Measurements from ENCODE around the gene MLKL.

DNA sequence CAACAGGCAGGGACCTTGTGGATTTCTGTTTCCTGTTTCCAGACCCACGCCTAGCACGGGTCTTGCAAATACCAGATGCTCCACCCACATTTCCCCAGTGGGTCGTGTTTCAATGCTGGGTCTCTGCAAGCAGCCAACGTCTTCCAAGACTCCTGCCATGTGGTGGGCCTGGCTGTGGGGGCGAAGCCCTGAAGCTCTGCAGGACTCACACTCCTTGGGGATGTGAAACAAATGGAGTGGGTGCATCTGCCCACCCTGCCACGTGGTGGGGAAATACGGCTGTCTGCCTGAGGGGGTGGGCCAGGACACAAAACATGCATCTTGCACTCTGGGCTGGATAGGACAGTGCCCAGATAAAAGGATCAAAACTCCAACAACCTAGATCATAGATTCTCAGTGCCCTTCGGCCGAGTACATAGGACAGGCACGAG, 41.4 kb upstream of the MLKL start:
- TF ChIP-seq CTCF (IDR thresholded peaks at IDR 0.05) = no peak
- TF ChIP-seq POLR2A (IDR thresholded peaks at IDR 0.05) = no peak
